Ecto neural progenitor cell (in vitro differentiated cells): ENCODE data around the gene AFAP1.

Source experiments
- DNase-seq: peaks from one replicate; pipeline ENCODE4 v3.0.0-alpha.2; 2018; ENCODE audit warnings: low spot score

AFAP1 gene

DNA sequence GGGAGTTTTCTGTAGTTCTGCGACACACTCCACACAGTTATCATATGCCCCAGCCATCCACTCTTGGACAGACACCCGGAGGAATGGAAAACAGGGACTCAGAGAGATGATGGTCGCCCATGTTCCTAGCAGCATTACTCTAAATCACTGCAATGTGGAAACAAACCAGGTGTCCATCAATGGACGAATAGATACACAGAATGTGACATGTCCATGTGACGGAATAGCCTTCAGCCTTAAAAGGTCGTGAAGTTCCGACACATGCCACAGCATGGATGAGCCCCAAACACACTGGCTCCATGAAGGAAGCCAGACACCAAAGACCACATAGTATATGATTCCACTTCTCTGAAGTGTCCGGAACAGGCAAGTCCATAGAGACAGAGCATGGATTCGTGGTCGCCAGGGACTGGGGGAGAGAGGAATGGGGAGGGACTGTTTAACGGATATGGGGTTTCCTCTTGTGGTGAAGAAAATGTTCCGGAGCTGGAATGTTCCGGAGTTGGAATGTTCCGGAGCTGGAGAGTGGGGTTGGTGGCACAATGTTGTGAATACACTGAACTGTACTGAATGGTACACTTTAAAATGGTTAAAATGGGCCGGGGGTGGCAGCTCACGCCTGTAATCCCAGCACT, 28.7 kb upstream of the AFAP1 start:
- no peak for DNase-seq

DNA sequence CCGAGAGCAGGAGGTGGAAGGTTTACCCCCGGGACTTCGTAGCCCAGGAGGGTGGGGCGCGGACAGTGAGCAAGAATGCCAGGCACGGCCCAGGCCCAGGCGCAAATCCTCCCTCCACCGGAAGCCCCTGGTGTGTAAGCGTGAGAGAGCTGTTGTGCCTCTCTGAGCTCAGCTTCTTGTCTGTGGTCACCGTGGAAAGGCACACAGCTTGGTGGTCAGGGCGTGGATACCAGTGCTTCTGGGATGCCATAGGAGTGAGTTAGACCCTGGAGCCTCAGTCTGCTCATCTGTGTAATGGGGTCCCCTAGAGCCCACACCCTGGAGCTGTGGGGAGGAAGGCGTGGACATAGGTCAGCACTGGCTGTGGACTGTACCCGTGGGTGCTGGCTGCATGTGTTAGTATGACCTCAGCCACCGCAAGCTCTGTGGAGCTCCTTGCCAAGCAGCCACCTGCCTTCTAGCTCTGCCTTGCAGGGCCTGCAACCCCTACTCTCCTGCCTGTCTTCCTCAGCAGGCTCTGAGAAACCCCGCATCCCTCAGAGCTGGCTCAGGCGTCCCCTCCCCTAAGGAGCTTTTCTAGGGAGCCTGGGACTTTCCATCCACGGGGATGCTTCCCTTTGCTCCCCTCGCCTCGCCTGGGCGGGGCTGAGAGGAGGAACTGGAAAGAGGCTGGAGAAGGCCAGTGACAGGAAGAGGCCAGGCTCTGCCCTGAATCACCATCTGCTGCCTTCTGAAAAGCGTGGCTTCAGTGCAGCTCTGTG, 28.0 kb upstream of the AFAP1 start:
- DNase-seq, result no peak

DNA sequence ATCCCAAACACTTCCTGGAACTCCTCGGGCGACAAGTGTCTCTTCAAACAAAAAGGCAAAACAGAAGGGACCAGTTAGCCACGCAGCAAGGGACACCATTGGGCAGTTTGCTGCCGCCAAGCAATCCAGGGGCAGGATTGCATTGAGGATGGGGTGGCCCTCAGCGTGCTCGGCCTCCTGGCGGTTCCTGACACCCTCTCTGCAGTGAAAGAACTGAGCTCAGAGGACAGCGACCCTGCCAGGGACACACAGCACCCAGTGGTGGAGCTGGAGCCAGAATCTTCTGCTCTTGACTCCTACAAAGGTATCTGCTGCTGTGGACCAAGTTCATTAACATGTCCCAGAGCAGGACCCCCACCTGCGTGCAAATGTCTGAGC, 27.4 kb upstream of the AFAP1 start:
- DNase-seq, result no peak

DNA sequence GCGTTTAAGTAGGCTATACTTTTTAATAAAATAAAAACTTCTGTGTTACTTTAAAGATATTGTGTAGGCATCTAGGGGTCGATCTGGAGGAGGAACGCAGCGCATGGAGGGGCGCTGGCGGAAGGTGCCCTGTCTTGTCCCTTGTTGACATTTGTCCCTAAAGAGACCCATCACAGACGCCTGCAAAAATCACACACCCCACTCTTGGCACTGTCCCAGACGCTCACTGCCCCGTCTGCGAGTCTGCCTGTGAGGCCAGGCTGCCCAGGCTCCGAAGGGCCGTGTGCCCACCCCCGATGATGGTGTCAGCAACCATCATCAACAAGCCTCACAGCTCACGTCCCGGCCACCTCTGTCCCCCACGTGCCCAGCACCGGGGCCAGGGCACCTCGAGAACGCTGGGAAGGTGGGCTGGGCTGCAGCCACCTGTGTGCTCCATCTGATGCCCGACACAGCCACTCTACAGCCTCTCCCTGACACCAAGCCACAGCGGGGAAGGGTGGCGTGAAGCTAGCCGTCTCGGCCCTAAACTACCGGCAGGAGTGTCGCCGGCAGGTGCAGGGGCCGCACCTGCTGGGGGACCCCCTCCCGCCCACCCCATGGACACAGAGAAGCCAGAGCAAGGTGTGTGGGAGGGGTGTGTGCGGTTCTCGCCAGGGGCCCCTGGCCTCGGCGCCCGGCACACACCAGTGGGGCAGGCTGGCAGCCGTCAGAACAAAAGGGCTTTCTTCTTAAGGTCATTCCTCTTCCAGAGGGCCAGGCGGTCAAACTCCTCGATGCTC, 26.8 kb upstream of the AFAP1 start:
- DNase-seq, result no peak

DNA sequence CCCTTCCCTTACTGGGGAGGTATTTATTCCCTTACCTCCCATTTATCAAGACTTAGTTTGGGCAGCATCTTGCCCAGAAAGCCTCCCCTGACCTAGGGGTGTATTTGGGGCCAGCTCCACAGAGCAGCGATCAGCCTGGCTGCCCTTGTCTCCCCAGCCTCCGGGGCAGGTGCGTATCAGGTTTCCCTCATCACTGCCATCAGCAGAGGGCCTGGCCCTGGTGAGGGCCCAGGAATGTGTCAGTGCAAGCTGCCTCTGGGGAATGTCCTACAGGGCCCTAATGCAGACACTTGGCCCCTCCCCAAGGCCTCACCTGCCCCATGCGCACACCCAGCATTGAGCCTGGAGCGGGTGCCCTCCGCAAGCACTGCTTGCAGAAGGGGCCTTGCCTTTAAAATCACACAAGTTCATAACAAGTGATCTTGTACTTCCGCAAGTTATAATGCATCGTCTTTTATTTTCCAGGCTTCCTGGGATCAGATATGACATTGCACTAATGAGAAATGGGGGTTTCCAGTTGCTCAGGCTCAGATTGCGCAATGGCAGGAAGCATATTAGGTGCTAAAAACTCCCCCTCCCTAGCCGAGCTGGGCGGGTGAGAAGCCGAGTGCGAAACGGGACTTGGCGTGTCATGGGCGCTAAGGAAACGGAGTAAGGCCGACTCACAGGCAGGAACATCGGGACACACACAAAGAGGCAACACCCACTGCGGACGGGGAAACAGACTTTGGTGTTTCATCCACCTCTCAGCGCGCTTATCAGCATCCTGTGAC, 25.4 kb upstream of the AFAP1 start:
- DNase-seq, result no peak

DNA sequence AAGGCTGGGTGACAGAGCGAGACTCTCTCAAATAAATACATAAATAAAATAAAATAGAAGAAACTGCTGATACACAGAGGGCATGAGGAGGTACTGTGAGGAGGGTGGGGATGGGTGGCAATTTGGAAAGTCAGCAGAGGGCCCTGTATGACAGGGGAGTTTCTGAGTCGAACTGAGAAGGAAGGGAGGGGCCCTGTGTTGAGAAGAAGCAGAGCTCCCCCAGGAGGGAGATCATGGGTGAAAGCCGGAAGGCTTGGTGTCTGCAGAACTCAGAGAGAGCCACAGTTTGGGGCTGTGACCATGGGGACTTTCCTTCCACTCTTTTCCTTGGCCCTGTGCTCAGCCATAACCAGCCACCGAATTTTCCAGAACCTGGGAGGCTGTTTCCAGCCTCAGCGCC, 24.8 kb upstream of the AFAP1 start:
- no peak for DNase-seq

DNA sequence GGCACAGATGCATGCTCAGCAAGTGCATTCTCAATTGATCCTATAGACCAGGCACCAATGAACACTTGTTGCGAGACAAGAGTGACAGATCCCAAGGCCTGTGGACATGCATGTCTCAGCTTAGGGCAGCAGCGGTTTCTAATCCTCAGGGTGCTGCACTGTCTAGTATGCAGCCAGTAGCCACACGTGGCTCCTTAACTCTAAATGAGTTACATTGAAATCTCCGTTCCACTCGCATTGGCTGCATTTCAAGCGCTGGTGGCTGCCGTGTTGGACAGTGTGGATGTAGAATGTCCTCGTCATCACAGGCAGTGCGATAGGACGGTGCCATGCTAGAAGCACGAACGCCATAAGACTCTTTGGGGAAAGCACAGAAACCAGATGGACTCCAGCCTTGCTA, 24.0 kb upstream of the AFAP1 start:
- DNase-seq, result no peak

DNA sequence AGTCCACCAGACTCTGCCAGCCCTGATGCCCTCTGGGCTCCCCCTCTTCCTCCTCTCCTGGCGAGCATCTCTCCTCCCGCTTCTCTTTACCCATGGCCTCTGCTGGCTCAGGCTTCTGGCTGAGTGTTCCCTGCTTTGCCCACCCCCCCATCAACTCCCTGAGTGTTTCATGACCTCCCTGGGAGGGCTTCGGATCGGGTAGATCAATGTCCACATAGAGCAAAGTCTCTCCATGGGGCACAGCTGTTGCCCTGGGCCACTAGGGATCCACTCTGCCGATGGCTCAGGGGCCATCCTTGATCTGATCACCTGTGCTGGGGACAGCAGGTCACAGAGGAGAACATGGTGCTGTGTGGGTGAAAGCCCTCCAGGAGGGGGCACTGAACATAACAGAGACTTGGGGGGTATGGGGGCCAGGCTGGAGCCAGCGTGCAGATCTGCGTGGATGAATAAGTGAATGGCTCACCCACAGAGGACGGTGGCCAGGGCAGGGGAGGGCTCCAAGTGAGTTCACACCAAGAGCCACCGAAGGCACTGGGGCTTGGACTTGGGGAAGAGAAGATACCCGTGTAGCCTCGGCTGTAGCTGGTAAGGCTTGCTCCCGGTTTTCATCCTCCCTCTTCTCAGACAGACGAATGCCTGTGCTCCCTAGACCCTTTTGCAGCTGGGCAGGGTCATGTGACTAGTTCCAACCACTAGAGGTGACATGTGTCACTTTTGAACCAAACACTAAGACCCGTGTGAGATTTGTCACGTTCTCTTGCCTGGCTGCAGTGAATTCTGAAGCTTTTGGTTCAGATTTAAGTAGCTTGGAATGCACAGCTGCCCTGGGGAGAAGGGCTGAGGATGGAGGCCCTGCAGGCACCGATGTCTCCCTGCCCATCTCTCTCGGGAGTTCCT, 23.2 kb upstream of the AFAP1 start:
- no peak for DNase-seq

DNA sequence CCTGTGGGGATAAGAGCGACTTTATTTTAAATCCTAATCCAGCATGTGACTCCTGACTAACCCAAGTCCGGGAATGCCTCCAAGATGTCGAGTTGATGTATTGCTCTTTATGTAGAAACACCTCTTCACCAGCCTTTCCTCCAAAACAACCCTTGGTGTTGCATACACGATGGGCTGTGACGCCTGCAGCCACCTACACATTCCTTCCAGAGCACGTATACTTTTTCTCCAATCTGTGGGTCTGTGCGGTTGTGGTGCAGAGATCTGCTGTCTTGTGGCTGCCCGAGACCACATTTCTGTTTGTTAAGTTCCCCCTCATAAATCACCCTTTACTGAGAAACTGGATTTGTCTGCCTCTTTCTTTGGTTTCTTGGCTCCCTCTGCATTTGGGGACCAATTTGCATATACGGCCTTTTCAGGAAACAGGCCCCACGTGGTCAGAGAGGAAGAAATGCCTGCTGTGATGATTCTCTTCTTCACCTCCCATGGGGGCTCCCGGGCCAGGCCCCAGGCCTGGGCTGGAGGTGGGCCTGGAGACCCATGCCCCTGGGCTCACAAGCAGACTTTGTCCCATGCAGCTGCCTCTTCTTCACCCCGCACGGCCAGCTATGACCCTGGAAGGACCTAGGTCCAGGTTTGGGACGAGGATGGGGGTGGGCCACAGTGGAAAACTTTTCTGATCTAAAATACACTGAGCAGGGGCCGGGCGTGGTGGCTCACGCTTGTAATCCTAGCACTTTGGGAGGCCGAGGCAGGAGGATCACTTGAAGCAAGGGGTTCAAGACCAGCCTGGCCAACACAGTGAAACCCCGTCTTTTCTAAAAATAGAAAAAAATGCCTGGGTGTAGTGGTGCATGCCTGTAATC, 21.4 kb upstream of the AFAP1 start:
- no peak for DNase-seq

DNA sequence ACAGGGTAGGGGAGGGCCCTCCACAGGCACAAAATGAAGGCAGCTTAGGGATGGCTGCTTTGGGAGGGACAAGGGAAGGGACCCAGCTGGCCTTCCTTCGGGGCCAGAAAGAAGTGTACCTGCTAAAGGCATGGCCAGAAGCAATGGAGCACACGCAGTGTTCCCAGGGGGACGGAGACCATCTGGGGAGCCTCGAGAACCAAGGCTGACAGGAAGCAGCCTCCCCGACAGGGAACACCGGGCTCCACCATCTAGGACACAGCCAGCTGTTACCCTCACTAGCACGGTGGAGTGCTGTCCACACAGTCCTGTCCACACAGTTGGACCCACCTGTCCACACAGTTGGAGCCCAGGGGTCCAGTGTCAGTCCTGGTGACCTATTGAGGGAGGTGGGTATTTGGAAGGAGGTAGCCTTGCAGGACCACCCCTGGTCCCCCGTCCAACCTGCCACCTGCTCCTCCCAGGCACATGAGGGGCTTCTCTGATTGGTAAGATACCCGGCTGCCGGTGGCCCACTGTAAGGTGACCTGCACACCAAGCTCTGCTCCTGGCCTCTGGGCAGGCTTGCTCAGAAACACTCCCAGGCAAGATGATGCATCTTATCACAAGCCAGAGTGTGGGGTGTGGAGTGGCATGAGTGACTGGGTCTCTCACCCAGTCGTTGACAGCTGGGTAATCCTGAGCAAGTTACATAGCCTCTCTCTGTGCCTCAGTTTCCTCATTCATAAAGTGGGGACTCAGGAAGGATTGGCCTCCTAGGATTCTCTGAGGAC, 20.5 kb upstream of the AFAP1 start:
- no peak for DNase-seq

DNA sequence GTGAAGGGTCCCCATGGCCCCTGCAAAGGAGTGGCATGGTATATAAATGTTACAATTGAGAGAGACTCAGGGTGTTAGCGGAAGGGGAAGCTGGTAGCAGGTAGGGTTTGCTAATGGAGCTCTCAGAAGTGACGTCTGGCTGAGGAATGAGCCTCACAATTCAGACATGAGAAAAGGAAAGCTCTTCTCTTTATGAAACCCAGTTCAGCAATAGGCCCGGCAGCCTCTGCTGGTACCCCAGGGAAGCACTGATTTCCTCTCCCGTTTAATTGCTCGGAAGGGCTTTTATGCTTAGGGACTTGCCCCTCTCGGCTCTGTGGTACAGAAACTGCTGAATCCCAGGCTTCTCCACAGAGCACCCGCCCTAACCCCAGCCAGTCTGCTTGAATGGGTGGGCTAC, 19.4 kb upstream of the AFAP1 start:
- DNase-seq, result no peak

DNA sequence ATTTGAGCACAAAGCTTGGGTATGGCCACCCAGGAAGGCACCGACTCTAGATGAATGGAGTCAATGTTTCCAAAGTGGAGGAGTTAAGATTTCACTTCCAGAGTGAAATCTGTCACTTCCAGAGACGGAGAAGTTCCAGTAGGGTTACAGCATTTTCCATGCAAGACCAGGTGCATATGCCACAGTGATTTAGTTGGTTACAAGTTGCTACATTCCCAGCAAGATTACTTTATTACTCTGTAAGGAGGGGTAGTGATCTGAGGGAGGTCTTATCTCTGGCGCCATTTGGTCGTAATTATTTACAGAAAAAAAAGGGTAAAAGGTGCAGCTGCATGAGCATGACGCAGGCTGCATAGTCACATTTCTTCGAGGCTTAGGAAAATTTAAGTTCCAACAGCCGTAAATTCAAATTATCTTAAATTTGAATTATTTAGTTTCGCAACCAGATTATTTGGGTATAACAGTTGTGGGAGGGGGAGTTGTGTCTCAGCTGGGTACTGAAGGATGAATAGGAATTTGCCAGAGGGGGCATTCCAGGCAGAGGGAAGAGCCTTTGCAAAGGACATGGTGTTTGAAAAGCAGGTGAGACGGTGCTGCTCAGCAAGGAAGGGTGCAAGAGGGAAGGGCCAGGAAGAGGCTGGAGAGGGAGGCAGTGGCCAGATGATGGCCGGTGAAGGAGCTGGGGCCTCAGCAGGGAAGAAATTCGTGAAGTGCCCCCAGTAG, 17.4 kb upstream of the AFAP1 start:
- no peak for DNase-seq

DNA sequence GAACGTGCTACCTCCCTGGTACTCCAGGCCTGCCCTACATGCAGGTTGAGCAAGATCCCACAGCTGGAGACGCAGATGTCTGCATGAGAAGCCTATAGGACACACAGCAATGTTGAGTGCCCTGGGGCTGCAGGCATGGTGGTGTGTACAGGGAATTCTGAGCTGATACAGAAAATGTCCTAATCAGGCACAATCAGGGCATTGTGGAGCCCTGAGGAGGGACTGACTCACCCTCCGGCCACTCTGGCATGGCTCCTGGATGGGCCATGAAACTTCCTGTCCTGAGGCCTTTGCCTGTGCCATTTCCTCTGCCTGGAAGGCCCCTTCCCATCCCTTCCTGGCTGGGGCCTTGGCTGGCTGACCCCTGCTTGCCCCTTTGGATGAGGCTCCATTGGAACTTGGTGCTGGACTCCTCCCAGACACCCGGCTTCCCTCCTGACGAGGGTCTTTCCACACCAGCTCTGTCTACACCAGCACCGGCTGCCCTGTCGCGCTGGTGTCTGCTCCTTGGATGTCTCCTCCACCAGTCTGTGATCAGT, 16.7 kb upstream of the AFAP1 start:
- DNase-seq, result no peak

DNA sequence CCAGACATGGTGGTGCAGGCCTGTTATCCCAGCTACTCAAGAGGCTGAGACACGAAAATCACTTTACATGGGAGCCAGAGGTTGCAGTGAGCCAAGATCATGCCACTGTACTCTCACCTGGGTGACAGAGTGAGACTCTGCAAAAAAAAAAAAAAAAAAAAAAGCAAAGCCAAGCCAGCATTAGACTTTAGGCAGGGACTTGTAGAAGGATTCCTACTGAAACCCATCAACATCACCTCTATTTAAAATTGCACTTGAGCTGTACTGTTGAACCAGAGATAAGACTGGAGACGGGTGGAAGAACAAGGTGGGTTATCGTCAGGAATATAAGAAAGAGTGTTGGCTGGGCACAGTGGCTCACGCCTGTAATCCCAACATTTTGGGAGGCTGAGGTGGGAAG, 15.7 kb upstream of the AFAP1 start:
- DNase-seq, result no peak

DNA sequence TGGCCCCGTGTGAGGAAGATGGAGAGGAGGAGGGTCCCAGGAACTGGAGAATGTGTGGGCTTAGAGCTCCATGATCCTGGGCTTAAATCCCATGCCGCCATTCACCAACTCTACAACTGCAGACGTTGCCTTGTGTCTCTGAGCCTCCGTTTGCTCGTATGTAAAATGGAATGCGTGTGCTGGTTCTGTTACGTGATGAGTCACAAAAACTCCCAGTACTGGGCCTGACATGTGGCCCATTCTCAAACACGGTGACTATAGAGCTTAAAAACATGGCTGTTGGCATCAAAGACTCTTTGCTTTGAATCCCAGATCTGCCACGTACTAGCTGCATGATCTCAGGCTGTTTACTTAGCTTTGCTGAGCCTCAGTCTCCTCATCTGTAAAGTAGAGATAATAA, 13.0 kb upstream of the AFAP1 start:
- DNase-seq, result no peak

DNA sequence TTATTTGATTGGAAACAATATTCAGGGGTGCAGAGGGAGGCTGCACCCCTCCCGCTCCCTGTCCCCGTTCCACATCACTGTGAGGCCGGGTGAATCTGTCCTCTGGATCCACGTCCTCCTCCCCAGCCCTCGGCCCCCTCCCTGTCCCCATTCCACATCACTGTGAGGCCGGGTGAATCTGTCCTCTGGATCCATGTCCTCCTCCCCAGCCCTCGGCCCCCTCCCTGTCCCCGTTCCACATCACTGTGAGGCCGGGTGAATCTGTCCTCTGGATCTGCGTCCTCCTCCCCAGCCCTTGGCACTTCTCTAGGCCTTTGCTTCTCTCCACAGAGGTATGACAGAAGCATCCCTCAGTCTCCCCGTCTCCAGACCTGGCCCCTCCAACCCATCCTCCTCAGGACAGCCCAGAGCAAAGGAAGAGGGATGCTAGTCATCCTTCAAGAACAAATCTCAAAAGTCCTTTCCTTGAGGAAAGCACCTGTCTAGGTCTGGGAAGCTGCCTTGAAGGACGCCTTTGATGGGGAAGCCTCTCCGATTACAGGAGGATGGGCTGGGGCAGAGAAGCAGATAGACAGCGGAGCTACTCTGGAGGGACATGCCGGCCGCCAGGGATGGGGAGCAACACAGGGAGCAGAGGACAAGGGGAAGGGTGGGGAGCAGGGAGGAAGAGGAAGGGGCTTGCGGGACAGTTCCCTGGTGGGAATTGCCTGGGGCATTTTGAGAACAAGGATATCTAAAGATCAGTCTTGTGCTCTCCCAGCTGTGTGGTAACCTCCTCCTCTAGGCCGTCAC, 10.8 kb upstream of the AFAP1 start:
- no peak for DNase-seq

DNA sequence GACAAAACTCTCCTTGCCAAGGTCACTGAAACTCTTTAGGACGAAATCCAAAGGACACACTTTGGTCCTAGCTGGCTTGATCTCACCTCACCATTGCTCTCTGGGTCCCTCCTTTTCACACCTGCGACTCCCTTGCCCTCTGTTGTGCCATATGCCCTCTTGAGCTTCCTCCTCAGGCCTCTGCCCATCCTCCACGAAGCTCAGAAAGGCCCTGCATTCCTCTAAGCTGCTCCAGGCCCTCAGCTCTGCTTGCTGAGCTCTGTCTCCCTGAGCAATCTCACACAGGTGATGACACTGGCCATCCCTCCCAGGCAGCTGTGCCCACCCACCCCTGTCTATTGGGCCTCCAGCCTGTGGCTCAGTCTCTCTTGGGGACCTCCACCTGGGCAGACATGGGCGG, 10.1 kb upstream of the AFAP1 start:
- no peak for DNase-seq

DNA sequence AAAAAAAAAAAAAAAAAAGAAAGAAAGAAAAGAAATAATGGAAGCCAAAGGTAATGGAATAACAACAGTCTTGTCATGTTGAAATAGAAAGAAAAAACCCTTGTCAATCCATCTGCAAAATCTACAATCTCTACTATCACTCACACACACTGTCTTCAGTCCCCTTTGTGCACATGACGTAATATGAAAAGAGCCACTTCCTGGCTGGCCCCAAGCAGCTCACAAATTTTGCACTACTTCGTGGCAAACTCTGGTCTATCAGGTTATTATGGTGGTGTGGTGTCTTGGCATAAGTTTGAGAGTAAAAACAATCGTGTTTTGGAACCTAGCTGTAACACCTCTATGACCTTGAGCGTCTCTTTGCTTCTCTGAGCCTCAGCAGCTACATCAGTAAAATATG, 8.3 kb upstream of the AFAP1 start:
- no peak for DNase-seq
